Measurements from ENCODE around the gene PPP2R2D.

Gene PPP2R2D

DNA sequence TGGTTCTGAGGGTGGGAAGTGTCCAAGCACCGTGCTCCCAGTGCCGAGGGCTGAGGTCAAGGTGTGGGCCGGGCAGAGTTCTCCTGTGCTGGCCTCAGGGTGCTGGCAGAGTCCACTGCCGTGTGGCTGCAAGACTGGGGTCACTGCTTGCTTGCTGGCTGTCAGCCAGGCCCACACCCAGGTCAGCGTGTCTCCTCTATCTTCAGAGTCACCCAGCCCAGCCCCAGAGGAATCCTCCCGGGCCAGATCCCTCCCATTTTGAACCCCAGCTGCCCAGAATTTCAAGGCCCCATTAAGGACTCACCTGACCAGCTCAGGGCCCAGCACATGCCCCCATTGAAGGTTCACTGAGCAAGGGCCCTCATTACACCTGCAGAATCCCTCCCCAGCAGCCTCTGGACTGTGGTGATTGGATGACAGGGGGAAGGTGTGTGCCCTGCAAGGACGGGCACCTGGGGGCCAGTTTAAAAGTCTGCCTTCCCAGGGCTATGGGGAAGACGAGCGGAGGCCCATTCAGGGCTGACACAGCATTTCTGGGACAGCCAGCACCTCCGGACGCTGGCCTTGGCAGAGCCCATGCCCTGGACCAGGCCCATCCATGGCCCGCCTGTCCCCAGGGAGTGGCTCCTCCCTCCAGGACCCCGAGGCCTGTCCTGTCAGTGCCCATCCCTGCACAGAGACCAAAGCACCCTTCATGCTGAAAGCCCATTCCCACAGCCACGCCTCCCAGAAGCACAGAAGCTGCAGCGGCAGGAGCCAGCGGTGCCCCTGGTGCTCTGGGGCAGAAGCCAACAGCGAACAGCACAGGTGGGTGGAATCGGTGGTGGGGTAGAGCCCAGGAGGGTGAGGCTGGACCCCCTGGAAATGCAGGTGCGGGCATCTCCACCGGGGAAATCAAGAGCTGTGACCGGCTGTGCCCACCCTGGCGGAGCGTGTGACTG, 45.1 kb upstream of the PPP2R2D start:
- TF ChIP-seq, protein P1, sequence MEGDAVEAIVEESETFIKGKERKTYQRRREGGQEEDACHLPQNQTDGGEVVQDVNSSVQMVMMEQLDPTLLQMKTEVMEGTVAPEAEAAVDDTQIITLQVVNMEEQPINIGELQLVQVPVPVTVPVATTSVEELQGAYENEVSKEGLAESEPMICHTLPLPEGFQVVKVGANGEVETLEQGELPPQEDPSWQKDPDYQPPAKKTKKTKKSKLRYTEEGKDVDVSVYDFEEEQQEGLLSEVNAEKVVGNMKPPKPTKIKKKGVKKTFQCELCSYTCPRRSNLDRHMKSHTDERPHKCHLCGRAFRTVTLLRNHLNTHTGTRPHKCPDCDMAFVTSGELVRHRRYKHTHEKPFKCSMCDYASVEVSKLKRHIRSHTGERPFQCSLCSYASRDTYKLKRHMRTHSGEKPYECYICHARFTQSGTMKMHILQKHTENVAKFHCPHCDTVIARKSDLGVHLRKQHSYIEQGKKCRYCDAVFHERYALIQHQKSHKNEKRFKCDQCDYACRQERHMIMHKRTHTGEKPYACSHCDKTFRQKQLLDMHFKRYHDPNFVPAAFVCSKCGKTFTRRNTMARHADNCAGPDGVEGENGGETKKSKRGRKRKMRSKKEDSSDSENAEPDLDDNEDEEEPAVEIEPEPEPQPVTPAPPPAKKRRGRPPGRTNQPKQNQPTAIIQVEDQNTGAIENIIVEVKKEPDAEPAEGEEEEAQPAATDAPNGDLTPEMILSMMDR (IDR thresholded peaks at IDR 0.05; ENCODE audit: low read depth, low read length): no peak
- H3K4me3 ChIP-seq (ENCODE audit: low read depth, low read length): no peak overlapping the region

- TF ChIP-seq, protein P1 (IDR thresholded peaks at IDR 0.05; ENCODE audit: low read depth, low read length): no peak
- H3K4me3 ChIP-seq (ENCODE audit: low read depth, low read length): no peak overlapping the region
Measured at GRCh38 chr10:131856441-131857094, 44.2 kb upstream of the PPP2R2D start.

DNA sequence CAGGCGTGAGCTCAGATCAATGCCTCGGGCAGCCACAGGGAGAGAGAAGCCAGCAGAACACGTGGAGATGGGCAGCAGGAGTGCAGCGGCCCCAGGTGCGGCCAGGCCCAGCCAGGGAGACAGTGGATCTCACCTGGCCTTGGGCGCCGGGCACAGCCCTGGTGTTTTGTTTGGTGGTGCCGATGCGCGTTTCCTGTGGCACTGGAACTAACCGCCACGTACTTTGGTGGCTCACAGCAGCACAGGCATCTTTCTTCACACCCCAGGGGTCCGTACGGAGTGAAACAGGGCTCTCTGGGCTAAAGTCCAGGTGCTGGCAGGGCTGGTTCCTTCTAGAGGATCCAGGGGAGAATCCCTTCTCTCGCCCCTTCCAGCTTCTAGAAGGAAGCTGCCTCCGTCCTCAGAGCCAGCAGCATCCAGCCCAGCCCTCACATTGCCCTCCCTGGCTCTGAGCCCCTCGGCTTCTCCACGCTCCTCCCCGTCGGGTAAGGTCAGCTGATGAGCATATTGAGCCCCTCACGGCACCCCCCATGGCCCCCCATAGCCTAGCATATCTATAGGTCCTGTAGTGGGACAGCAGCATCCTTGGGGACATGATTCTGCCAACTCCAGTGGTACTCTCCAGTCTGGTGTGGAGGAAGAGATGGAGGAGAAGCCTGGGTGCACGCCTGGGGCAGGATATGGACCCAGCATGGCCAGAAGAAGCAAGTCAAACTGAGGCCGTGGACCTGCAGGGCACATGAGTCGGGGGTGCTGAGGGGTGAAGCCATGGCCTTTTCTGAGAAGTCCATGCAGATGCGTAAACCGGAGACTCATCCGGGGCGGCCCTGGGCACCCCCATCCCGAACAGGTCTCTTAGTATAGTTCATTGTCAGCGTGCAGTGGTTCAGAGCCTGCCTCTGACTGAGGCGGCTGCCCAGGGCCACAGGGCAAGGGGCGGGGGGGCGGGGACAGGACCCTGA, 43.4 kb upstream of the PPP2R2D start:
- no peak overlapping the region for H3K4me3 ChIP-seq (ENCODE audit: low read depth, low read length)
- TF ChIP-seq, protein P1 (IDR thresholded peaks at IDR 0.05; ENCODE audit: low read depth, low read length): no peak

DNA sequence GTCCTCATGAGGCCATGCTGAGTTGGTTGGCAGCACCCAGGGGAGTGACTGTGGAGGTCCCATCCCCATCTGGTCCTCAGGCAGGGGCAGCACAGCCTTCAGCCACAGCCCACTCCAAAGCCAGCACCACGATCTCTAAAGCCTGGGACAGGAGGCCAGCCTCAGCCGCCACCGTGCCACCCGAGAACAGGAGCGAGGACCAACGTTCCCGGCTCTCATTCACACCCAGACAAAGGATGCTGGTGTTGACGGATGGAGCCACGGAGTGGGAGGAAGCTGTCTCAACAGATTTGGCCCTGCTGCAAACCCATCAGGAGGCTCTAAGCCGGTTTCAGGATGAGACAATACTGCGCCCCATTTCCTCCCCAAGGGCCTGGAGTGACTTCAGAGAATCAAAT, 42.7 kb upstream of the PPP2R2D start:
- no peak overlapping the region for H3K4me3 ChIP-seq (ENCODE audit: low read depth, low read length)

DNA sequence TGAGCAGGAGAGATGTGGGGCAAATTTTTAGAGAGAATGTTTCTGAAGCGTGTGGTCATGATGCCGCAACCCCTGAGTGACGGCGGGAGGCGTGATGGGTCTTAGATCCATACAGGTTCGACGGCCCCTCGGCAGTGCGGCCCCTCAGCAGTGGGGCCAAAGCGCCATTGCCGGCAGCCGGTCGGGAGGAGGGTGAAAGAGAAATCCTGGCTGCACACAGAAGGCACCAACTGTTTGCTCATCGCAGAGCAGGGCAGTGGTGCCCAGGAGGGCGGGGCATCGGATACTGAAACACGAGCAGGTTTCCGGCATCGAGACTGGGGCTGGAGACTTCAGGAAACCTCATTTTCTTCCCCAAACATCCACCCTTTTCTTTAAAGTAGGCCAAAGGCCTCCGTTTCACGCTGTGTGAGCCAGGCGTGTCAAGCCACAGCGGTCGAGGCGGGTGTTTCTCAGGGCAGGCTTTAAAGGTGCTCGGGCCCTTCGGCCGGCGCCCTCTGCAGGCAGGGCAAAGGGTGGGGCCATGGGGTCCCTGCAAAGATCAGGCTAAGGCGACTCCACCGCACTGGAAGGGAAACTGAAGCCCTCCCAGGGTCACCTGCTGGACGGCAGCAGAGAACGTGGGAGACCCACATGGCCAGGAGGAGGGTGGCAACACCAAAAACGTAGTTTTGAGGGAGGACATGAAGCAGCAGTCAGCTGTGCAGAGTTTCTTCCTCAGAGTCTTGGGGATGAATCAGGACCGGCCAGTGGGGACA, 42.0 kb upstream of the PPP2R2D start:
- TF ChIP-seq, protein P1 (IDR thresholded peaks at IDR 0.05; ENCODE audit: low read depth, low read length): no peak
- no peak overlapping the region for H3K4me3 ChIP-seq (ENCODE audit: low read depth, low read length)

More for the DNA sequence above, 42.7 kb upstream of the PPP2R2D start:
- TF ChIP-seq, protein P1 (IDR thresholded peaks at IDR 0.05; ENCODE audit: low read depth, low read length): no peak

- no peak overlapping the region for H3K4me3 ChIP-seq (ENCODE audit: low read depth, low read length)
- TF ChIP-seq, protein P1 (IDR thresholded peaks at IDR 0.05; ENCODE audit: low read depth, low read length): no peak
Measured at GRCh38 chr10:131859341-131860020, 41.3 kb upstream of the PPP2R2D start.

Data from WI38 (cell line).